ENCODE measurements around the gene FAM118A.
"Not testable (repeated sequence)": the region's sequence is repeated elsewhere in the genome, so short reads cannot be mapped to it uniquely, and the experiment has no call there.

DNA sequence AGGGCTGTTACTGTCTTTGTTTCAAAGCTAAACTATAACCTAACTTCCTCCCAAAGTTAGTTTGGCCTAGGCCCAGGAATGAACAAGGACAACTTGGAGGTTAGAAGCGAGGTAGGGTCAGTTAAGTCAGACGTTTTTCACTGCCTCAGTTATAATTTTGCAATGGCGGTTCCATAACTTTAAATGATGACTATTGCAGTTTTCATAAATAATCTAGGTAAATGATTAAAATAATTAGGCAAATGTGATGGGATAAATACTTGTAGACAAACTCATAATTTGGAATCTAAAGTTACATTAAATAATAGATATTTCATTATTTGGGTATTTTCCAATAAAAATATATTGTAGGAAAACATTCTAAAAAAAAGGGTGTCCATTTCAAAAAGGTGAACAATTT lies 63.9 kb downstream of the FAM118A start:
- not testable (repeated sequence) for TF ChIP-seq KAT7 (CRISPR knock-in tag; IDR thresholded peaks at IDR 0.05; ENCODE audit: borderline replicate concordance)
- TF ChIP-seq, protein P1, sequence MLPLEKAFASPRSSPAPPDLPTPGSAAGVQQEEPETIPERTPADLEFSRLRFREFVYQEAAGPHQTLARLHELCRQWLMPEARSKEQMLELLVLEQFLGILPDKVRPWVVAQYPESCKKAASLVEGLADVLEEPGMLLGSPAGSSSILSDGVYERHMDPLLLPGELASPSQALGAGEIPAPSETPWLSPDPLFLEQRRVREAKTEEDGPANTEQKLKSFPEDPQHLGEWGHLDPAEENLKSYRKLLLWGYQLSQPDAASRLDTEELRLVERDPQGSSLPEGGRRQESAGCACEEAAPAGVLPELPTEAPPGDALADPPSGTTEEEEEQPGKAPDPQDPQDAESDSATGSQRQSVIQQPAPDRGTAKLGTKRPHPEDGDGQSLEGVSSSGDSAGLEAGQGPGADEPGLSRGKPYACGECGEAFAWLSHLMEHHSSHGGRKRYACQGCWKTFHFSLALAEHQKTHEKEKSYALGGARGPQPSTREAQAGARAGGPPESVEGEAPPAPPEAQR (CRISPR knock-in tag; IDR thresholded peaks at IDR 0.05): not testable (repeated sequence)
- TF ChIP-seq, protein P2, sequence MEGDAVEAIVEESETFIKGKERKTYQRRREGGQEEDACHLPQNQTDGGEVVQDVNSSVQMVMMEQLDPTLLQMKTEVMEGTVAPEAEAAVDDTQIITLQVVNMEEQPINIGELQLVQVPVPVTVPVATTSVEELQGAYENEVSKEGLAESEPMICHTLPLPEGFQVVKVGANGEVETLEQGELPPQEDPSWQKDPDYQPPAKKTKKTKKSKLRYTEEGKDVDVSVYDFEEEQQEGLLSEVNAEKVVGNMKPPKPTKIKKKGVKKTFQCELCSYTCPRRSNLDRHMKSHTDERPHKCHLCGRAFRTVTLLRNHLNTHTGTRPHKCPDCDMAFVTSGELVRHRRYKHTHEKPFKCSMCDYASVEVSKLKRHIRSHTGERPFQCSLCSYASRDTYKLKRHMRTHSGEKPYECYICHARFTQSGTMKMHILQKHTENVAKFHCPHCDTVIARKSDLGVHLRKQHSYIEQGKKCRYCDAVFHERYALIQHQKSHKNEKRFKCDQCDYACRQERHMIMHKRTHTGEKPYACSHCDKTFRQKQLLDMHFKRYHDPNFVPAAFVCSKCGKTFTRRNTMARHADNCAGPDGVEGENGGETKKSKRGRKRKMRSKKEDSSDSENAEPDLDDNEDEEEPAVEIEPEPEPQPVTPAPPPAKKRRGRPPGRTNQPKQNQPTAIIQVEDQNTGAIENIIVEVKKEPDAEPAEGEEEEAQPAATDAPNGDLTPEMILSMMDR (IDR thresholded peaks at IDR 0.05): not testable (repeated sequence)

All from WTC11 (cell line).